Amniotic epithelial cell (primary cell): ENCODE results near the gene CYP4F22.
"Not testable (repeated sequence)": the region's sequence is repeated elsewhere in the genome, so short reads cannot be mapped to it uniquely, and the experiment has no call there.

ENCODE experiments used
- DNase-seq: peaks from one replicate; pipeline ENCODE4 v3.0.0-alpha.2; 2010; ENCODE audit warnings: low read depth

CYP4F22 gene

GRCh38 chr19:15488489-15489226 lies 19.7 kb upstream of the CYP4F22 start:
- no peak for DNase-seq

GRCh38 chr19:15495151-15495550 lies 13.2 kb upstream of the CYP4F22 start:
- DNase-seq: no peak

DNA sequence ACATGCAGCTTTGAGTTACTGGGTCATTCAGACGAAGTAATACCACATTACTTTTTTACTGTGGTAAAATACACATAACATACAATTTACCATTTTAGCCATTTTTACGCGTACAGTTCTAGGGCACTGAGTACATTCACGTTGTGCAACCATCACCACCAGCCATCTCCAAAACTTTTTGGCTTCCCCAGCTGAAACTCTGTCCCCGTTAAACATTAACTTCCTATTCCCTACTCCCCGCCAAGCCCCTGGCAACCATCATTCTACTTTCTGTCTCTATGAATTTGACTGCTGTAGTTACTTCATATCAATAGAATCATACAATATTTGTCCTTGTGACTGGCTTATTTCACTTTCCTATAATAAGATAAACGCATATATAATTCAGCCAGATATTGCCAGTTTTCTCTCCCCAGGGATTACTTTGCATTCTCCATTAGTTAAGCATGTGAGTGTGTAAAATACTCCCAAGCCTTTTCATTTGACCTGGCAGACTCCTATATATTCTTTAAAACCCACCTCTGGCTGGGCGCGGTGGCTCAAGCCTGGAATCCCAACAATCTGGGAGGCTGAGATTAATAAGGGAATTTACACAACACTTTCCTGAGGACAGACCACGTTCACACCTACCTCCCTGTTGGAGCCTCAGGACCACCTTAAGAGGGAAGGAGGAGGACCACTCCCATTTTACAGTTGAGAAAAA lies 10.0 kb upstream of the CYP4F22 start:
- DNase-seq: no peak

GRCh38 chr19:15498910-15499309 lies 9.4 kb upstream of the CYP4F22 start:
- no peak for DNase-seq

DNA sequence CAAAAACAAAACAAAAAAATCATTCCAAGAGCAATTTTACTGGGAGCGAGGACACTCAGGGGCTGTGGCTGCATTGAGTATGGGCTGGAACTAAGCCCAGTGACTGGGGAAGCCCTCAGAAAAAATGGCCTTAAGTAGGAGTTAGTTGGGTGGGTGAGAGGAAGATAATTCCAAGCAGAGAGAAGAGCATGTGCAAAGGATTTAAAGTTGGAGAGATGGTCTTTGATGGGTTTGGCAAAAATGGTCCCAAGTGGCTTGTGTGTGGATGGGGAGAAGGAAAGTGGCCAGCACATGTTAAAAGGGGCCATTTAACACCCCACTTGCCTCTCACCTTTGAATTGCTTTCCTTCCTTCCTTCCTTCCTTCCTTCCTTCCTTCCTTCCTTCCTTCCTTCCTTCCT lies 6.7 kb upstream of the CYP4F22 start:
- DNase-seq: no peak

DNA sequence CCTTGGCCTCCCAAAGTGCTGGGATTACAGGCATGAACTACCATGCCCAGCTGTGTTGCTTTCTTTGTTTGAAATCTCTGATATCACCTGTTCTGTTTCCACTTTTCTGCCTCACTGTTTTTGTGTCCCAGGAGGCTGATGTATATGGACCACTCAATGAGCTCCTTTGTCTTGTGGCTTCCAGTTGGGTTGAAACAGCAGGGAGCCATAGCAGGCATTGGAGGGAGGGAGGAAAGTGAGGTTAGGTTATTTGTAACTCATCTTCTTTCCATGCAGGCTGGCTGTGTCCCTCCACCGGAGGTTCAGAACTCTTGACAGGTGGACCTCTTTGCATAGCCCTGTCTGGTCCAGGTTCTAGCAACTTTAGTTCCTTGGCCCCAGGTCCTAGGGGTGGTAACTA lies 6.1 kb upstream of the CYP4F22 start:
- DNase-seq: no peak

DNA sequence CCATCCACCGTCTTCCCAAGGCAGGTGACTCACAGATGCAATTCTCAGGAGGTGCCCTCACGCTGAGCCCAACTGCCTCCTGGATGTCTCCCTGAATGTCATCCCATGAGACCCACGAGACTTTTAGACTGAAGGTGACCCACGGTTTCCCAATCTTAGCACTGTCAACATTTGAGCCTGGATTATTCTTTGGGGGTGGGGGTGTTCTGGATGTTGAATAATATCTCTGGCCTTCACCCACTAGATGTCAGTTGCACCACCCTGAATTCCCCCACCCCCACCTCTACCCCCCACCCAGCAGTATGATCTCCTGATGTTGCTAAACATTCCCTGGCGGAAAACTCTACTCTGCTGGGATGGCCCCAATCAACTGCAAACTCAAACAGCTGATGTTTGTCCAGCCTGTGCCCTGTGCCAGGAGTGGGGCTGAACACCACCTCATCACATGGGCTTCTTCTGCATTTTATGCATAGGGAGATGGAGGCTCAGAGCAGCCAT lies 2.2 kb upstream of the CYP4F22 start:
- no peak for DNase-seq

DNA sequence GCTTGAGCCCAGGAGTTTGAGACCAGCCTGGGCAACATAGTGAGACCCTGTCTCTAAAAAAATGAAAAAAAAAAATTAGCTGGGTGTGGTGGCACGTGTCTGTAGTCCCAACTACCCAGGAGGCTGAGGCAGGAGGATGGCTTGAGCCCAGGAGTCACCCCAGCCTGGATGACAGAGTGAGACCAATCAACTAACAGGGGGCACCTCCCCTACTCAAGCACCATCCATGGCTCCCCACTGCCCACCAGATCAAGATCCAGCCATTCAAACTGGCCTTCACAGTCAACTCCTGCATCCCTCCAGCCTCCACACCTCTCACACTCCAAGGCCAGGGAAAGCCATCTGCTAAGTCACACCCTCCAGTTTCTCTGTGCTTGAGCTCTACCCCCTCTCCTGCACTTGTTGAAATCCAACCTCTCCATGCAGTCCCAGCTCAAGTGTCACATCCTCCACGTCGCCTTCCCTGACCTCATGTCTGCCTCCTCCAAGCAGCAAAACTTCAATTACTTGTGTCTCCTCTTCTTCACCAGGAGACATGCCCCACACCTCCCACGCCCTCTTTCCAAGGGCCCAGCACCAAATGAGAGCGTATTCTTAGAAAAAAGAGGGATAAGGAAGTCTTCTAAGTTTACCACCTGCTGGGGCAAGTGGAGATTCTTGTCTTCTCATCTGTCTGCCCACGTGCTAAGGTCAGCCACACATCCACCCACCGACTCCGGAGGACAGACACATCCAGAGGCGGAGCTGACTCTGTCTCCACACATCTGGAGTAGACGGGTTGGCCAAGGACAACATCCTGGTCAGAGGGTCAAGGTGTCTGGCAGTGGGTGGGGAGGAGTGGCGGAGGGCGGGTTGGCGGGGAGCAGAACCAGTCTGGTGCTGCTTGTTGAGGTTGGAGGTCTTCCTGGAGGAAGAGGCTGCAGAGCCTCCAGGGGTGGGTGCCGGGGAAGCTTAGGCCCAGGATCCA lies 974 bp upstream of the CYP4F22 start:
- no peak for DNase-seq

GRCh38 chr19:15511671-15512424 lies 3.5 kb downstream of the CYP4F22 start:
- DNase-seq: no peak

GRCh38 chr19:15515227-15515625 lies 6.9 kb downstream of the CYP4F22 start:
- DNase-seq: not testable (repeated sequence)

DNA sequence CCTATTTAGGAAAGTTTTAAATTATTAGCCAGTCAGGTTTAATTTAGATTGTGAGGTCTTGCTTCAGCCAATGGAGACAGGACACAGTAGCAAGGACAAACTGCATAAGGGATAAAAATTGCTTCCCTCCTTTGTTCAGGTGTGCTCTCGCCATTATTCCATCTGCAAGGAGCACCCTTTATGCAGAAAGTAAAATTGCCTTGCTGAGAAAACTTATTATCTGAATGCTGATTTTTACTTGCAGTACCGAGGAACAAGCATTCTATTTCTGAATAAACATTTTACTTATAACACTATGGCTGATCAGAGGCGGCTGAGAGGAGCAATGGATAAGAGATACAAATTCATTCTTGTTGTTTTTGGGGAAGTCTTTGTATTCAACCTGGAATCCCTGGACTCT lies 8.0 kb downstream of the CYP4F22 start:
- no peak for DNase-seq

DNA sequence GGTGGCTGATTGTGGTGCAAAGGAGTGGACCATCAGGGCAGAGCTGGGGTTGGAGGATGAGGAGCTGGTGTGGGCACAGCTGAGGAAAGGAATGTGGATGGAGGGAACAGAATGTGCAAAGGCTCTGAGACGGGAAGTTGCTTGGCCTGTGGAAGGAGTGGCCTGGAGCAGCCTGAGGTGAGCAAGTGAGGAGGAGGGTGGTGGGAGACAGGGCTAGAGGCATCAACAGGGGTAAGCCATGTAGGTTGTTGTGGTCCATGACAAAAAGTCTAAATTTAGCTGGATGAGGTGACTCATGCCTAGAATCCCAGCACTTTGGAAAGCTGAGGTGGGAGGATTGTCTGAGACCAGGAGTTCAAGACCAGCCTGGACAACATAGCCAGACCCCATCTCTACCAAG lies 9.5 kb downstream of the CYP4F22 start:
- DNase-seq: no peak

DNA sequence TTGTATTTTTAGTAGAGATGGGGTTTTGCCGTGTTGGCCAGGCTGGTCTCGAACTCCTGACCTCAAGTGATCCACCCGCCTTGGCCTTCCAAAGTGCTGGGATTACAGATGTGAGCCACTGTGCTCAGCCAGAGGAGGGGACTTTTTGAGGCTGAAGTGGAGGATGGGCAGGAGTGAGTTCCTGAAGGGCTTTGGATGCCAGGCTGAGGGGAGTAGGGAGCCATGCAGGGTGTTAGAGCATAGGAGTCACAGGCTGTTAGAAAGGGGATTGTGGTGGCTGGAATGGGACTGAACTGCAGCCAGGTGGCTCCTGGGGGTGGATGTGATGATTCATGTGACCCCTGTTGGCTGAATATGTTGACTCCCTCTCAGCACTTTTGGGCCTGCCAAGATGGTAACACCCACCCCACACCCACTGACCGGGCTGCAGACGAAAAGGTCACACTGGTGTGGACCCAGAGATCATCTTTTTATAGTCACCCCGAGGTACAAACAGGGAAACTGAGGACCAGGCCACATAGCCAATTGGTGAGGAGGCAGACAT lies 11.2 kb downstream of the CYP4F22 start:
- no peak for DNase-seq

GRCh38 chr19:15524781-15525180 lies 16.5 kb downstream of the CYP4F22 start:
- no peak for DNase-seq

DNA sequence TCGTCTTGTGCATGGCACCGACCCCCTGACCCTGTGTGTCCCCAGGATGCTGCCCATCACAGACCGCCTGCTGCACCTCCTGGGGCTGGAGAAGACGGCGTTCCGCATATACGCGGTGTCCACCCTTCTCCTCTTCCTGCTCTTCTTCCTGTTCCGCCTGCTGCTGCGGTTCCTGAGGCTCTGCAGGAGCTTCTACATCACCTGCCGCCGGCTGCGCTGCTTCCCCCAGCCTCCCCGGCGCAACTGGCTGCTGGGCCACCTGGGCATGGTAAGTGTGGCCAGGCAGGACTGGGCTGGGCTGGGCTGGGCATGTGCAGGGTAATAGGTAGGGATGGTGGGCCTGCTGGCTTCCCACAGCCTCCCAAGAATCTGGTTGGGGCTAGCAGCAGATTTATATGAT lies 17.0 kb downstream of the CYP4F22 start:
- DNase-seq: no peak

- no peak for DNase-seq
Measured at GRCh38 chr19:15526408-15526807, 18.1 kb downstream of the CYP4F22 start.

- DNase-seq: no peak
Measured at GRCh38 chr19:15527705-15528104, 19.4 kb downstream of the CYP4F22 start.

DNA sequence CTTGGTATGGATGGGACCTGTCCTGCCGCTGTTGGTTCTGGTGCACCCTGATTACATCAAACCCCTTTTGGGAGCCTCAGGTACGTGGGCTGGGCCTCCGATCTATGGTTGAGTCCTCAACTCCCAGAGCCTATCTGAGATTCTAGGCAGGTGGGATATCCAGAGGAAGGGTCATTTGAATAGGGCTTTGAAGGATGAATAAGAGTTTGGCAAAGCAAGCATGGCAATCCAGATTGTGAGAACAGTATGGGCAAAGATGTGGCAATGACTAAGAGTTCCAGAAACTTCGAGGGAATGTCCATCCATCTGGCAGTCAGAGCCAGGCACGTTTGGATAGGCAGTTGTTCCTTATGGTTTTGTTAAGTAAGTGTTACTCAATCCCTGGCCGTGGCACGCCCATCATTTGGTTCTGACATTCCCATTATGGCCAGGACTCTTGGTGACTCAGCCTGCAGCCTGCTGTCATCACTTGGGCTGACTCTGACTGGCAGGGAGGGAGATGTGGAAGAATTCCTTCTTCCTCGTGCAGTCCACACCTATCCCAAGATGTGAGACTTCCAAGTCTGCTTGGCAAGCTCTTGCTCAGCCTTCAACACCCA lies 21.5 kb downstream of the CYP4F22 start:
- DNase-seq: no peak

DNA sequence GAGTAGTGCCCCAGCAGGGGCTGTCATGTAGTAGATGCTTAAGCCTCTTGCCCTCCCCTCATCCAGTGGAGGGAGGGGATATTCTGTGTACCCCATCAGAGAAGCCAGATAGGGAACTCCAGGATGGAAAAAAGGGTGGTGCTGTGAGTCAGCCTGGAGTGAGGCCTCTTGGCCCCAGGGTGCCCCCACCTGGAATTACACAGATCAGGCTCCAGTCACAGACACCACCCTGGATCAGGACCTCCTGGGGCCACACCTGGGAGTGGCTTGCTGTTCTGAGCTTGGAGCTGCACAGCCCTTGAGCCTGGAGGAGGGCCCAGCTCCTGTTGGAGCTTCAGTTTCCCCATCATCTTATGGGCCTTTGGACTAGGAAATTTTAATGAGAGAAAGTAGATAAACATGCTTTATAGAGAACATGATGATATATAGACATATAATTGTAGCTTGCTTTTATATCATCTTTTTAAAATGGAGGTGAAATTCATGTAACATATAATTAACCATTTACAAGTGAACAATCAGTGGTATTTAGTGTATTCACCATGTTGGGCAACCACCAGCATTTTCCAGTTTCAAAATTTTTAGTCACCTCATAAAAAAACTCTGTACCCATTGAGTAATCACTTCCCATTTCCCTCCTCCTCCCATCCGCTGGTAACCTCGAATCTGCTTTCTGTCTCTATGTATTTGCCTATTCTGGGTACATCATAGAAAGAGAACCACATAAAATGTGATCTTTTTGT lies 24.6 kb downstream of the CYP4F22 start:
- DNase-seq: no peak

- not testable (repeated sequence) for DNase-seq
Measured at GRCh38 chr19:15533522-15533830, 25.2 kb downstream of the CYP4F22 start.
